GDM1 (cell line): ENCODE results near the gene SMCO4.
A peak's percentile ranks its signal among the peaks of the same experiment; 100 is the strongest.
"Not testable (repeated sequence)": the region's sequence is repeated elsewhere in the genome, so short reads cannot be mapped to it uniquely, and the experiment has no call there.

Source experiments
- DNase-seq: peaks from one replicate; lab custom pipeline; 2025; lab: John Stamatoyannopoulos, UW

SMCO4 gene

GRCh38 chr11:93543292-93543977 lies at the start of gene SMCO4:
Gene SMCO4 (minus strand): TSS chr11:93543391. CDS start chr11:93479189, 64,202 bp downstream.
- peak; percentile 69 for DNase-seq

GRCh38 chr11:93591247-93591898 lies 48.2 kb upstream of the SMCO4 start:
- no peak for DNase-seq

- DNase-seq, result no peak
Measured at GRCh38 chr11:93589347-93589746, 46.2 kb upstream of the SMCO4 start.

GRCh38 chr11:93587858-93588581 lies 44.8 kb upstream of the SMCO4 start:
- DNase-seq, result no peak

GRCh38 chr11:93587425-93587824 lies 44.2 kb upstream of the SMCO4 start:
- not testable (repeated sequence) for DNase-seq

- DNase-seq, result no peak
Measured at GRCh38 chr11:93585758-93586157, 42.6 kb upstream of the SMCO4 start.

- no peak for DNase-seq
Measured at GRCh38 chr11:93583490-93583889, 40.3 kb upstream of the SMCO4 start.

- no peak for DNase-seq
Measured at GRCh38 chr11:93579187-93579751, 36.1 kb upstream of the SMCO4 start.

GRCh38 chr11:93577286-93577685 lies 34.1 kb upstream of the SMCO4 start:
- DNase-seq, result no peak

GRCh38 chr11:93576870-93577269 lies 33.7 kb upstream of the SMCO4 start:
- DNase-seq, result not testable (repeated sequence)

- DNase-seq, result no peak
Measured at GRCh38 chr11:93574638-93575220, 31.5 kb upstream of the SMCO4 start.

GRCh38 chr11:93573184-93573583 lies 30.0 kb upstream of the SMCO4 start:
- DNase-seq, result no peak

GRCh38 chr11:93572621-93573020 lies 29.4 kb upstream of the SMCO4 start:
- DNase-seq, result no peak

GRCh38 chr11:93572171-93572570 lies 29.0 kb upstream of the SMCO4 start:
- DNase-seq, result no peak

- no peak for DNase-seq
Measured at GRCh38 chr11:93571612-93572011, 28.4 kb upstream of the SMCO4 start.

GRCh38 chr11:93570759-93571413 lies 27.7 kb upstream of the SMCO4 start:
- no peak for DNase-seq

- DNase-seq, result no peak
Measured at GRCh38 chr11:93569496-93569895, 26.3 kb upstream of the SMCO4 start.

- no peak for DNase-seq
Measured at GRCh38 chr11:93568726-93569125, 25.5 kb upstream of the SMCO4 start.

- no peak for DNase-seq
Measured at GRCh38 chr11:93567401-93567895, 24.3 kb upstream of the SMCO4 start.

- DNase-seq, result no peak
Measured at GRCh38 chr11:93564895-93565294, 21.7 kb upstream of the SMCO4 start.

- DNase-seq, result no peak
Measured at GRCh38 chr11:93563857-93564256, 20.7 kb upstream of the SMCO4 start.
